GM21367 (cell line): Measurements from ENCODE around the gene UBASH3A.

Experiments
- ATAC-seq: cut with Tn5 transposase; IDR thresholded peaks from one replicate; pipeline ENCODE4 v1.9.1; 2021; ENCODE audit not compliant: unreplicated experiment

UBASH3A gene

DNA sequence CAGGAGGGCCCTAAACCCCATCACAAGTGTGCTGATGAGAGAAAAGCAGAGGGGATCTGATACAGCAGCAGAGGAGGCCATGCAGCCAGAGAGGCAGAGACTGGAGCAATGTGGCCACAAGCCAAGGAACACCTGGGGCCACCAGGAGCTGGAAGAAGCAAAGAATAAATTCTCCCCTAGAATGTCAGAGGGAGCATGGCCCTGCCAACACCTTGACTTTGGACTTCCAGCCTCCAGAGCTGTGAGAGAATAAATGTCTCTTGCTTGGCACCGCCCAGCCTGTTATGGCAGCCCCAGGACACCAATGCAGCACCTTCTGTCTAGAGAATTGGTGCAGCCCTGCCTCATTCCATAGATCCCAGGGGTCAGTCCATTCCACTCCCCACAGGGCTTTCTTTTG is 25.3 kb downstream of the UBASH3A start:
- ATAC-seq = no peak

DNA sequence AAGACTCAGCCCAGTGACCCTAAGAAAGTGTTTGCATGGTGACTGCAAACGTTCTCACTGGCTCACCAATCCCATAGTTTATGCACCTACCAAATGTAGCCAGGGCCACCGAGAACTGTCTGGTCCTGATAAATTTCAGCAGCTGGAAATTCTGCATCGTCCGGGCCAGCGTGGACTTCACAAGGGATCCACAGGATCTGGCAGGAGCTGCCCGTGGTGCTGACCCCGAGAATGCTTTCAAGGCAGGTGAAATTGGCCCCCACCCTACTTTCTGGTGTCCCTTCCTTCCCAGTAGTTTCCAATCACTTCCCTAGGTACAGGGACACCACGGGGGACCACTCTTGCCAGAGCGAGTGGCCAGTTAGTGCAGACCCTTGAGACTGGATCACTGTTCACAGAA is 26.2 kb downstream of the UBASH3A start:
- no peak for ATAC-seq

DNA sequence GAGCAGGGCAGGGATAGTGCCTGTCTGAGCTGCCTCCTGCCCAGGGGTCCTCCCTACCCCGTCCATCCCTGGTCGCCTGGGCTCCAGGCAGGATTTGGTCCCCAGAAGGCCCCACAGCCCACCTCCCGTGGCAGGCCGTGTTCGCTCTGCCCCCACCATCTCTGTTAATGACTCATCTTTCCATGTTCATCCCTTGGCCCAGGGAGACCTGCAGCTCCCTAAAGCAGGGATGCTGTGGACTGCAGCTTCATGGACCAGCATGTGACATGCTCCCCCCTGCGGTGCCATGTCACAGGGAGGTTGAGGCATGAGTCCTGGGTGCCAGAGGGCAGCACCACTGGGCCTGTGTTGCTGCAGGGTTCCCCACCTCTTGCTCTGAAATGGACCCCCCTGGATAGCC is 26.8 kb downstream of the UBASH3A start:
- ATAC-seq = no peak

DNA sequence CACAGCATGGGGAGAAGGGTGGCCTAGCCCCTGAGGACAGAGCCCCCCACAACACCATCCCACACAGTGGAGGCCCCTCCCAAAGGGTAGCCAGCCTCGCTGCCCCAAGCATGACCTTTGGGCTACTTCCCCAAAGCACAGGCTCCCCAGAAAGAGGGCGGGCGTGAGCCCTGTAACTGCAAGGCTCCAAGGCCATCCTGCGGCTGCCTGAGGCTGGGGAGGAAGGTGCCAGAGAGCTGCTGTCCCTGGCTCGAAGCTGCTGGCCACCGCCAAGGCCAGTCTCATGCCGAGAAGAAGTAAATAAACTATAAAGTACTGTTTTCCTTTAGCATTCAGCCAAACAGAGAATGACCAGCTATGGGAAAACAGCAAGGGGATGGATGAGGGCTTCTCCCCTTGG is 27.5 kb downstream of the UBASH3A start:
- no peak for ATAC-seq

DNA sequence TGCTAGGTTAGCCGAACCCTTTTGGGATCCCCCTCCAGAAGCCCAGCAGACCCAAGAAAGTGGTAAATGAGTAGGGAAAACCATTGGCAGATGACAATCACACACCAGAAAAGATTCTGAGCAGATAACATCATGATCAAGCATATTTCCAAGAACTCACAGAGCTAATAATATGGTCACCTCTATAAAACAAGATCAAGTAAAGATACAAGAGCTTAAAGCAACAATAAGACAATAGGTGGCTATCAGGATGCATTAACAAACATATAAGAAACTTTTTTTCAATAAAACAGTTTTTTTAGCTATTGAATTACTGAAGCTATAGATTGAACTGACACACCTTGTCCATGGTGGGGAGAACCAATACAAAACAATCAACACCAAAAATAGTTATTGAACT is 29.0 kb downstream of the UBASH3A start:
- no peak for ATAC-seq

DNA sequence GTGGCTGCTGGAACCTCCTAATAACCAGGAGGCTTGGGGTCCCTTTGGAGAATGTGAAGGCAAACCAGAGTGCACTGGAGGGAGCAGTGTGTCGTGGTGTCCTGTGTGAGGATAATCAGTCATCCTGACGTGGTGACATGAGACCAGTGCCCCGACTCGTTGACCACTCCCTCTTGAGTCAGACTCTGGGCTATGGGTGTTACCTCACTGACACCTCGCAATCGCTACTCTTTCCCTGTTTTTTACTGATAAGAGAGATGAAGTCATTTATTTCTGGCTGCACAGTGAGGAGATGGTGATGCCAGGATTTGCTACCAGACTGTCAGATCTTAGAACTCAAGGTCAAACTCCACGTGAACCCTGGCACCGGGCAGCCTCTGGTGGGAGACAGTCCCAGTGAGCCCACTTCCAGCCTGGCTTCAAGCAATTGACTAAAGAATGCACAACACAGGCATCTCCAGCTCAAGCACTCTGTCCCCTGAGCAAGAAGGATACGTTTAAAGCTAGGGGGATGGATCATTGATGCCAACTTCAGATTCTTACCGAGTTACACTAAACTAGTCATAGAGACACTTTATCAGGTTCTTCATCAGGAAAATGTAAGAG is 30.3 kb downstream of the UBASH3A start:
- no peak for ATAC-seq

DNA sequence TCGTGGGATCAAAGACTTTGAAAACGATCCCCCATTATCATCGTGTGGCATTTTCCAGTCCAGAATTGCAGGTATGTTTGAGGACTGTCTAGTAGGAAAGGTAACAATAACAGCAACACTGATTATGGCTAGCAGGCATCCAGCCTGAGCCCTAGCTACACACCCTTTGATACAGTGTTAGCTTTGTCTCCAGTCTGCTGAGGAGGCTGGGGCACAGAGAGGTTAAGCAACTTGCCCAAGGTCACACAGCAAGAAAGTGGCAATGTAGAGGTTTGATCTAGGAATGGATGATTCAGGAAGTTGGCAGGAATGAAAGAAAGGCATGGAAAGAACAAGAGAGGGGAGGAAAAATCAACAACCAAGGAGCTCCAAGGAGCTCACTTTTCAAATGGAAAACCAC is 31.2 kb downstream of the UBASH3A start:
- no peak for ATAC-seq

DNA sequence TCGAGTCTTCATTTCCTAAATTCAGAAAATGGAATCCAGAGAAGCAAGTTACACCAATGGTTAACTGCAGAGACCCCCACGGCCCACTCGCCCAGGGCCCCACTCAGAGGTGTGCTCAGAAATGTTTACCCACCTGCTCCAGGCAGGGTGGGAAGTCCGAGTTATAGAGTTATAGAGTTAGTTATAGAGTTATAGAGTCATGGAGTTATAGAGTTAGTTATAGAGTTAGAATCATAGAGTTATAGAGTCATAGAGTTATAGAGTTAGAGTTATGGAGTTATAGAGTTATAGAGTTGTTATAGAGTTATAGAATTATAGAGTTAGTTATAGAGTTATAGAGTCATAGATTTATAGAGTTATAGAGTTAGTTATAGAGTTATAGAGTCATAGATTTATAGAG is 31.7 kb downstream of the UBASH3A start:
- ATAC-seq = no peak

DNA sequence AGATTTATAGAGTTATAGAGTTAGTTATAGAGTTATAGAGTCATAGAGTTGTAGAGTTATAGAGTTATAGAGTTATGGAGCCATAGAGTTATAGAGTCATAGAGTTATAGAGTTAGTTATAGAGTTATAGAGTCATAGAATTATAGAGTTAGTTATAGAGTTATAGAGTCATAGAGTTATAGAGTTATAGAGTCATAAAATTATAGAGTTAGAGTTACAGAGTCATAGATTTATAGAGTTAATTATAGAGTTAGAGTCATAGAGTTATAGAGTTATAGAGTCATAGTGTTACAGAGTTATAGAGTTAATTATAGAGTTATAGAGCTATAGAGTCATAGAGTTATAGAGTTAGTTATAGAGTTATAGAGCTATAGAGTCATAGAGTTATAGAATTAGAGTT is 32.1 kb downstream of the UBASH3A start:
- no peak for ATAC-seq

DNA sequence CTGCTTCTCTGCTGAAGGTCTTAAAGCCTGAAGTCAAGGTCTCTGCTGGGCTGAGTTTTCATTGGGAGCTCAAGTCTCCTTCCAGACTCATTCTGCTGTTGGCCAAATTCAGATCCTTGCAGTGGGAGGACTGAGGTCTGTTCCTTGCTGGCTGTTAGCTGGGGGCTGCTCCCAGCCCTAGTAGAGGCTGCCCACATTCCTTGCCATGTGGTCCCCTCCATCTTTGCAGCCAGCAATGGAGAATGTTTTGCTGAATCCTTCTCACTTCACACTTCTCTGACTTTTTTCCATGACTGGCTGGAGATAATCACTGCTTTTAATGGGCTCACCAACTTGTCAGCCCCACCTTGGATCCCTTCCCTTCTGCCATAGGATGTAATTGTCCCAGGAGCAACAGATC is 33.2 kb downstream of the UBASH3A start:
- ATAC-seq = no peak

DNA sequence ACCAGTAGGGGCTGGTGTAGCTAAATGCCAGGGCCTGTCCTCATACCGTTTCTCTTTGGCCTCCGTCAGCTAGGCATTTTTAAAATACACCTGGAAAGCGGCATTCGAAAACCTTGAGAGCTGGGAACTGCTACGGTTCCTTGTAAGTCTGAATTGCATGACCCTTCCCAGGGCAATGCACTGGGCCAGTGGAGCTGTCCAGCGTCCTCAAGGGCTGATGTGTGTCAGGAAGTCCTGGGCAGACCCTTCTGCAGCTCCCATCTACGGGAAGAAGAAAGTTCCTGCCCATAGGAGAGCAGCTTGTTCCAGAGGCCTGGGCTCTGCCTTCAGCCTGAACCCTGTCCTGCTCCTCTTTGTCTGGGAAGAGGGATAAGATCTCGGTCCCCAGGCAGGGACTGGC is 34.1 kb downstream of the UBASH3A start:
- no peak for ATAC-seq

DNA sequence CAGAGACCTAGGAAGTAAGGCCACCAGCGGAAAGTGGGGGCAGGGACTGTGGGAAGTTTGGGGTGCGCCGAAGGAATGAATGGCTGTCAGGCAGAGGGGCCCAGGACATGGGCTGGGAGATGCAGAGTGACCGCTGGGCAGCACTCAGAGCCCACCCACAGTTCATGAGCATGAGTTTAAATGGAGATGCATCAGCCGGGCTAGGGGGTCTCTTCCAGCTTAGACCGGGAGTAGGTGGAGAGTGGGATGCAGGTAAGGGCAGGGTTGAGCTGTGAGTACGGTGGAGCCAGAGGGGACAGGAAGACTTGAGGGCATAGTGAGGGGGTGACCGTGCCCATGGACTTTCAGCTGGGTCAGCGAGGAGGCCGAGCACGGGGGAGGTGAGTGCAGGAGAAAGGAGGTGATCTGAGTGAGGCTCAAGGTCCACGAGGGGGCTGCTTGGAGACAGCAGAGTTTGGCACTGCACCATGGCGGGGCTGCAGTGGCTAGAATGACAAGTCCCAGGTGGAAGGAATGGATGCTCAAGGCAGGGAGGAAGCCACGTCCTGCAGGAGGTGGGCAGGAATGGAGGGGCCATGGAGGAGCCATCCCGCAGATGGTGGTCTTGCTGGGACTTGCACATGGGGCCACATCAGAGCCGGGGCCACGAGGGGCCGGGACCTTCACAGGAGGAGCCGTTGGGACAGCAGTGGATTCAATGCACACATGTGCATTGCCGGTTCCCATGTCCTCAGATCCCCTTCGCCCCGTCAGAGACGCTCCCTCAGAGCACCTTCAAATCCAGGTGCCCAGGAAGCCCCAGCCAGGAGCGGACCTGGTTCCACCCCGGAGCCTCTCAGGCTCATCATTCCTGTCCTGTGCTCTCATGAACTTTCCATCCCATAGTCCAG is 34.9 kb downstream of the UBASH3A start:
- ATAC-seq = no peak

DNA sequence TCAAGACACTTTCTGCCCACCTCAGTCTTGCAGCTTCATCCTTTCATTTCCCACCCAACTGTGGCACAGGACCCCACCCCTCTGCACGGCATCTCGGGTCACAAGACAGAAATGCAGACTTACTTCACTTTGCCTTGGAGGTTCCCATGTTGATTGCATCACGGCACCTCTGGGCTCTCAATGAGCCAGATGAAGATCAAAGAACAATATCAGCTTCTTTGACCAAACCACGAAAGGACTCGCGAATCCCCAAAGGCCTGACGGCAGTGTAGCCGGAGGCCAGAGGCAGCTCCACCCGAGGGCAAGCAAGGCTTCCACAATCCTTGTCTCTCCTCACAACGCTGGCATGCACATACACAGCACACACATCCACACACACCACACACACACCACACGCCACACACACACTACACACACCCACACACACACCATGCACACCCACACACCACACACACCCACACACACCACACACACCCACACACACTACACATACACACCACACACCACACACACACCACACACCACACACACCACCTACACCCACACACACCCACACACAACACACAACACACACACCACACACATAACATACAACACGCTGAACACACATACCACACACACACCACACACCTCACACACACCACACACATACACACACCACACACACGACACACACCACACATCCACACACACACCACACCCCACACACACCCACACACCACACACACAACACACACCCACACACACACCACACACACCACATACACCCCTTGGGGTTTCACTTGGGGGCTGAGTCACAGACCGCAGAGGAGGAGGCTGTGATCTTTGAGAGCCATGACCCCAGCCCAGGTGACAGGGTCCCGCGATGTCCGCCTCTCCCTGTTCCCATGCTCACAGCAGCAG is 35.8 kb downstream of the UBASH3A start:
- no peak for ATAC-seq

DNA sequence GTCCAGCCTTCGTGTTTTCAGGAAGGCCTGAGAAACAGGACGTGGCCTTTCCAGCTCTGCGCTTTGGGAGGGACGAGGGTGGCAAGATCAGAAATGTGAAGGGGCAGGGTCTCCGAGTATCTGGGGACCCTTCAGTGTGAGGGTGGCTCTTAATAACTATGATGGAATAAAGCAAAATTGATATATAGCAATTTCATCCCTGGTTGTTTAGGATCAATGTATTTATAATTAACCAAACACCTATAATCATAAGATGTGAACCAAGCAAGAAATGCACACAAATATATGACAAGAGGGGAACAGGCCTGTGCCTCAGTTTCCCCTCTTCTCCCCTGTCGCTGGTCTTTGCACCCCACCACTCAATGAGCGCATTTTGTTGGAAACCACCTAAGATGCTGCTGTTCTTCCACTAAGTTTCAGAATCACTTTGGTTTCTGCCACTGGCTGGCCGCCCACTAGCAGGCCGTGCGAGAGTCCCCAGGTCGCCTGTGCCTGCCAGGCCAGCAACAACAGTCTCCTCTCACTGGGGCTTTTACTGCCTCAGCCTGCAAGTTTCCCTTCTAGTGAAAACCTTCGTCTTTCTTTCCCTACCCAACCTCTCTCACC is 36.6 kb downstream of the UBASH3A start:
- ATAC-seq = no peak

DNA sequence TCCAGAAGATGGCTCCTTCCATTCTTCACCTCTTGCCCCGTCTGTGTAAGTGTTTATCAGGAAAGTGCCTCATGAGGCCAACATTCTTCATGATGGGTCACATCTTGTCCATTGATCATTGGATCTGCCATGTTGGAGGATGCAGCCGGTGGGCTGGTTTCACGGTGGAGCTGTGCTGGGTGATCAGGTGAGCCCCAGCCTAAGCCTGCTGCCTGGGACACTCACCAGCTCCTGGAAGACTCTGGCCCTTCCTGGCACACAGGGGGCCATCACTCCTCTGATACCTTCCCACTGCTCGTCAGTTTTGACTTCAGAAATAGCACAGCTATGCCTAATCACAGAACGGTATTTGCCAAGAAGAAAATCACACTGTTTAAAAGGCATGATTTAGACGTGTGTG is 38.3 kb downstream of the UBASH3A start:
- no peak for ATAC-seq

DNA sequence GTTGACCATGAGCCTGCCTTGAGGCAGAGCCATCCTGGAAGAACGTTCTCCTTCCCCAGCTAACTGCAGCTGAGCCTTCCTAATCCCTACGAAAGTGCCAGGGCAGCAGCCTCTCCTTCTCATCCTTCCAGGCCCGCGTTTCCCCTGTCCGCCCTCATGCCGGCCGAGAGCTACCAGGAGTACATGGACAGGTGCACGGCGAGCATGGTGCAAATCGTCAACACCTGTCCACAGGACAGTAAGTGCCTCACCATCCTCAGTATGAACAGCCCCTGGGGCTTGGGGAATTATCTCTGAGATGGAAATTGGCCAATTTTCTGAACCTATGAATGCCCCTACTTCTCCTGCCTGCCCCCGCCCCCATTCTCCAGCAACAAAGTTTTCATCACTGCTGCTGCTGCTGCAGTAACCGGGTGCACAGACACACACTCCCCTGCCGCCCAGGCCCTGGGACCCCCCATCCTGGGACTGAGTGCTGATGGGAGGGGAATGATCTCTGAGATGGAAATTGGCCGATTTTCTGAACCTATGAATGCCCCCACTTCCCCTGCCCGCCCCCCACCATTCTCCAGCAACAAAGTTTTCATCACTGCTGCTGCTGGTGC is 39.6 kb downstream of the UBASH3A start:
- no peak for ATAC-seq

DNA sequence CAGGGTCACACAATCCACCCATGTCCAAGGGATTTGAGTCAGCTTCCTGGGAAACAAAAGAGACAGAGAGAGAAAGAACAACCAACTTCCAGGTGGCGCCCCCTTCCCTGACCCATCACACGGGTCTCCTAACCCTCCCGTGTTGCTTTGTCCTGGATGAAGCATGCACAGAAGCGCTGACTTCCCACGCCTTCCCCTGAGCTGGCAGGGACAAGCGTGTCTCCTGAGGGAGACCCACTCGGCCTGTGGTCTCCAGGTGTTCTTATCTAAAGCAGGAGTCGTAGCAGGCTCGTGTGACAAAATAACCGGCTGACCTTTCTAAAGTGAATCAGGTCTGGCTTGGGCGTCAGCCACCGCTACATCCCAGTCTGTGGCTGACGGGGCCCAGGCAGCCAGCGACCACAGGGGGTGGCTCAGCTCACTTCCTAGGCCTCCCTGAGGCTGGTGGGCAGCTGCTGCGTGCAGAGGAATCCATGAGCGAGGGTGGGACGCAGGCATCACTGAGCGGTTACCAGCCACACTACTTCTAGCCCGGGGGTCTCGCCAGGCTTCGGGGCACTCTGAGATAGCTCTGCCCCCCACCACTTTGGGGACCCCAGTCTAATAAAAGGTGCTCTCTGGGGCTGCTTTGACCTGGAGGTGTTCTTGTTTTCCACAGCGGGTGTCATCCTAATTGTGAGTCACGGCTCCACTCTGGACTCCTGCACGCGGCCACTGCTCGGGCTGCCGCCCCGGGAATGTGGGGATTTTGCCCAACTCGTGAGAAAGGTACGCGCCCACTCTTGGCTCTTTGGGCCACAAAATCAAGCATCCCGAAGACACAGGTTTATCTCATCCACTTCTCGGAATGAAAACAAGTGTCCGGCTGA is 40.4 kb downstream of the UBASH3A start:
- no peak for ATAC-seq

DNA sequence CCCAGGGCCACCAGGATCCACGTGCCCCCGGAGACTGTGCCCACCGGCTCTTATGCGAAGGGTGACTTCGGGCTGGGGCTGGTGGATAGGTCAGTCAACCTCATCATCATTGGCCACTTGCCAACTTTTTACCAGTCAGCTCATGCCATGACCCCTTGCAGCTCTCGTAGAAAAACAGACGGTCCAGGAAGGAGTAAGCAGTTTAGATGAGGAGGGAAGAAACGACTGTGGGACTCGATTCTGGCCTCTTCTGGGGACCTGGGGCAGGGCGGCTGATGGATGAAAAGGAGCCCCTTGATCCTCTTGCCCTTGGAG is 41.0 kb downstream of the UBASH3A start:
- ATAC-seq = no peak

DNA sequence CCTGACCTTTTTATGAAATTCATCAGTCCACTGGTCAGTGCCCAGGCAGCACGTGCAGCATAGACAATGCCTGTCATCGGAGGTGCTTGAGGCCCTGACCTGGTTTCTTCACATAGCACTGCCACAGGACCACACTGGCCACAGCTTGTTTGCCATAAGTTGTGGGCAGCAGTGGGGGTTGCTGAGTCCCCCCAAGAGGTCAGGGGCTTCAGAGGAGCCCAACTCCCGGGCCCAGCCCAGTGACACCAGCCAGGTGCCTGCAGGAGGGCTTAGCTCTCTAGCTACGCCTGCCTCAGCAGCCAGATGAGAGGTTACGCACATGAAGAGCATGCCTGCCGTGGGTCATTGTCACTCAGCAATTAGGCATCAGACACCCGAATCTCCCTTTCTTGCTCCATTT is 41.6 kb downstream of the UBASH3A start:
- ATAC-seq = no peak

DNA sequence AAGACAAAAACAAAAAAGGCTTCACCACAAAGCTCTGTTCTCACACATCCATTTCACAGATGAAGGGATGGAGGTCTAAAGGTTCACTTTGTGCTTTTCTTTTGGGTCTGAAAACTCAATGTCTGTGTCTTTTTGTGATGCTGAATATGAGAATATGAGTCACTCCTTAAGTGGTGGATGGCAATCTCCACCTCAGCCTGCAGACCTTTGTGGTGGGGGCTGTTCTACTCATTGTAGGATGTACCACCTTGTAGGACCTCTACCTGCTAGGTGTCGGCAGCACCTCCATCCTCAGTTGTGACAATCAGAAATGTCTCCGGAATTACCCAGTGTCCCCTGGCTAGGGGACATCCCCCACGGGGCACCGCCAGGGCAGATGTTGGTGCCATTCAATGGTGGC is 42.8 kb downstream of the UBASH3A start:
- ATAC-seq = no peak
